Measurements from ENCODE around the gene POP7.

GRCh38 chr7:100714725-100715124 lies 8.8 kb downstream of the POP7 start:
- TF ChIP-seq CTCF (IDR thresholded peaks at IDR 0.05; ENCODE audit: low read depth, low read length, poor library complexity, severe bottlenecking) (no peak), EZH2phosphoT487 (IDR thresholded peaks at IDR 0.05; ENCODE audit: borderline replicate concordance, low read length) (no peak)

Measured in DOHH2 (cell line).